Bone marrow (tissue), 2 donors: Measurements from ENCODE around the gene FTO.

ENCODE experiments used
- DNase-seq, 2 donors: peaks; one replicate each; lab custom pipeline; 2025; lab: John Stamatoyannopoulos, UW

The FTO gene

DNA sequence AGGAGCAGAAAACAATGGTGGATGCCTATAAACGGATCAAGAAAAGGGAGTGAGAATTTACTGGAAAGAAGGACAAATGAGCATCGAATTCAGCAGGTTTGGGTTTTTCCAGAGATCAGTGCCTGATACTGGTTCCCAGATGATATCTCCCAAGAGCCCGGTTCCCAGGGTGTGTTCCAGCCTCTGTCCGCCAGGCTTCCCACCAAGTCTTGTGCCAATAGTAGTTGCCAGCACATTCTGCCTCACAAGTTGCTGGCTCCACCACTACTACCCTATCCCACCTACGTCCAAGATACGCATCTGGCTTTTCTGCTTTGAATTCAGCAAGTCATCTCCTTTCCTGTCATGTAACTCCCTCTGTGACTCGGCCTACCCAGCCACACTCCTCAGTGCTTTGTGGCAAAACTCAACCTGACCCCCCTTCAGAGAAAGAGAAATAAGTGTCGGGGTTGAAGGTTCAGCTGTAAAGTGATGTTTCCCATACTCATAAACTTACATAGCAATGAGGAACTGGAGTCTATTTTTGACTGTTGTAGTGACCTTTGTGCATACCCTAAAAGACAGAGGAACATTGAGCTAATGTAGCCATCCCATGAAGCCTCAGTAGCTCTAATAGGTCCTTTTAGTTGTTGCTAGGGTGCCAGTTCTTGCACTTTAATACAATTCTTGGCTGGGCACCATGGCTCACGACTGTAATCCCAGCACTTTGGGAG lies 305.7 kb downstream of the FTO start:
- DNase-seq: no peak

GRCh38 chr16:54015147-54015546 lies 311.2 kb downstream of the FTO start:
- no peak for DNase-seq

DNA sequence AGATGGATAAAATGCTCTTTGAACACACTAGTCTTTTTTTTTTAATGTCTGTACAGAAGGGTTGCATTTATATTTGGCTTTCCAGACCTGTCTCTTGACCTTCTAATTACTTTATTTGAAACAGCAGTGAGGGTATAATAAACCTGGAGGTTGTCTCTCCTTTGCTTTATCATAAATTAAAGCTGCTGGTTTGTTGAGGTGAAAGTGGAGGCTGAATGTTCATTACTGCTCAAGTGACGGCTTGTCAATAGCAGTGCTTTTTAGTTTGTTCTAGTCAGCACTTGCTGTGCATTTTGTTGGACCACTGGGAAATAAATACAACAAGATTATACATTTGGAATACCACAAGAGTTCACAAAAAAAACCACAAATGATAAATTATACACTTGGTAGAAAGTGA lies 318.4 kb downstream of the FTO start:
- no peak for DNase-seq

DNA sequence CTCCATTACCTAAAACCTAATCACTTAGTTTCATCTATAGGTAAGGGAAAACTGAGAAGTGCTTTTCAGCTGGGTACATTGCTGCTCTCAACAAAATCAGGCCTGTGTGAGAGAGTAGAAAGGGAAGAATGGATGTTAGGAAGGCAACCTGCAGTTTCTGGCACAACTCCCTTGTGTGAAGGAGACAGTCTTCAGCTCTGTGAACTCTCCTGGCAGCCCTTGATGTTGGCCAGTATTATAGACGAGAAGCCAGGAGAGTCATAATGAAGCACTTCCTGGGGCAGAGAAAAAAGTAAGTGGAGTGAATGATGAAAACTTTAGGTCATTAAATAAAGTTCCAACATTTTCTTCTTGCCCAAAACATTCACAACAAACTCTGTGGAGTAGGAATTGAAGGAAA lies 322.5 kb downstream of the FTO start:
- no peak for DNase-seq

DNA sequence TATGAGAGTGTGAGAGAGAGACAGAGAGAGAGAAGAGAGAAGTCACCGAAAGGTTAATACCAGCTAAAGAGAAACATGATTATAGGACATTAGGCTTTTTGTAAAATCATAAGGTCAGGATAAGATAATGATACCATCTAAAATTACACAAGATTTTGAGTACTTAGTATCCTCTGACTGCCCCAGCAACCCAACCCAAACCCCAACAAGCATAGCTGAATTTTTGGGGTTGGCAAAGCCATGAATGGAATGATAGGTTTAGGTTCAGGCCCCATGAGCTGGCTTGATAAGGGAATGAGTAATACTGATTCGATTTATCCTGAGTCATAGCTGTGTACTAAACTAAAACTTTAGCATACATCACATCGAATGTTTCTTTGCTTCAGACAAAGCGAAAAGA lies 323.1 kb downstream of the FTO start:
- no peak for DNase-seq

GRCh38 chr16:54027558-54027957 lies 323.6 kb downstream of the FTO start:
- DNase-seq: no peak

- no peak for DNase-seq
These were observed 324.0 kb downstream of the FTO start for GRCh38 chr16:54027995-54028394.

- no peak for DNase-seq
These were observed 326.5 kb downstream of the FTO start for GRCh38 chr16:54030451-54030850.

- no peak for DNase-seq
These were observed 327.3 kb downstream of the FTO start for GRCh38 chr16:54031107-54031760.

DNA sequence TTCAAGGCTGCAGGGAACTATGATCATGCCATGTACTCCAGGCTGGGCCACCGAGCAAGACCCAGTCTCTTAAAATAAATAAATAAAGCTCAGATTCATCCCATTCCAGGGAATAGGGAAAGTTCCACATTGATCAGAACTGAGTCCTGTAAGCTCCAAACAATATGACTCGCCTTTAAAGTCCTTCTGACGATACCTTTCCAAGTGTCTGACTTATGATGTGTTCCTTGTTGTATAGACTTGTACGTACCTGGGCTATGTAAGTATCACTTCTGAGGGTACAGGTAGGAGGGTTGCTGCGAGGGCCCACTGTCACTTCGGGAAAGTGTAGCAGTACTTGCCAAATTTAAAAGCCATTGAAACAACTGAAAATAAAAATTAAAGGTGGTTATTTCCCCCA lies 329.8 kb downstream of the FTO start:
- no peak for DNase-seq

- DNase-seq: no peak
These were observed 330.7 kb downstream of the FTO start for GRCh38 chr16:54034684-54035083.

DNA sequence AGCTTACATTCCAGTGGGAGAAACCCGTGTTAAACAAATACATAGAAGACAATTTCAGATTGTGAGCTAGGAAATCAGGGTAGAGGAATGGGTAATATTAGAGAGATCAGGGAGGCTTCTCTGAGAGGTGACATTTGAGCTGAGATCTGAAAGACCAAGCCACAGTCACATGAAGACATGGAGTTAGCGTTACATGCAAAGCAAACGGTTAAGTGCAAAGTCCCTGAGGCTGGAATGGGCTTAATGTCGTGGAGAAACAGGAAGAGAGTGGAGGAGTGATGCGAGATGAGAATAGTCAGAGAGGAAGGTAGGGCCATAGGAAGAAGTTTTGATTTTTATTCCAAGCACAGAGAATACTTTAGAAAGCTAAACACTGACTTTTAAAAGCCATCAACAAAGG lies 336.5 kb downstream of the FTO start:
- DNase-seq: no peak

DNA sequence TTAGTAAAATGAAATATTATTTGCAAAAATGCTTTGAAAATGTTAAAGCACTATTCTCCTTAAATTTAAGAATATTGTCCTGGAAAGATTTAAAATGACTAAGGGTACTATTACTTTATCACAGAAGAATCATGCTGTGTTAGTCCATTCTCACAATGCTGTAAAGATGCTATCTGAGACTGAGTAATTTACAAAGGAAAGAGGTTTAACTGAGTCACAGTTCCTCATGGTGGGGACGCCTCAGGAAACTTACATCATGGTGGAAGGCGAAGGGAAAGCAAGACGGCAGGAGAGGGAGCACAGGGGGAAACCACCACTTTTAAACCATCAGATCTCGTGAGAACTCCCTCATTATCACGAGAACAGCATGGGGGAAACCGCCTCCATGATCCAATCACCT lies 337.0 kb downstream of the FTO start:
- no peak for DNase-seq

DNA sequence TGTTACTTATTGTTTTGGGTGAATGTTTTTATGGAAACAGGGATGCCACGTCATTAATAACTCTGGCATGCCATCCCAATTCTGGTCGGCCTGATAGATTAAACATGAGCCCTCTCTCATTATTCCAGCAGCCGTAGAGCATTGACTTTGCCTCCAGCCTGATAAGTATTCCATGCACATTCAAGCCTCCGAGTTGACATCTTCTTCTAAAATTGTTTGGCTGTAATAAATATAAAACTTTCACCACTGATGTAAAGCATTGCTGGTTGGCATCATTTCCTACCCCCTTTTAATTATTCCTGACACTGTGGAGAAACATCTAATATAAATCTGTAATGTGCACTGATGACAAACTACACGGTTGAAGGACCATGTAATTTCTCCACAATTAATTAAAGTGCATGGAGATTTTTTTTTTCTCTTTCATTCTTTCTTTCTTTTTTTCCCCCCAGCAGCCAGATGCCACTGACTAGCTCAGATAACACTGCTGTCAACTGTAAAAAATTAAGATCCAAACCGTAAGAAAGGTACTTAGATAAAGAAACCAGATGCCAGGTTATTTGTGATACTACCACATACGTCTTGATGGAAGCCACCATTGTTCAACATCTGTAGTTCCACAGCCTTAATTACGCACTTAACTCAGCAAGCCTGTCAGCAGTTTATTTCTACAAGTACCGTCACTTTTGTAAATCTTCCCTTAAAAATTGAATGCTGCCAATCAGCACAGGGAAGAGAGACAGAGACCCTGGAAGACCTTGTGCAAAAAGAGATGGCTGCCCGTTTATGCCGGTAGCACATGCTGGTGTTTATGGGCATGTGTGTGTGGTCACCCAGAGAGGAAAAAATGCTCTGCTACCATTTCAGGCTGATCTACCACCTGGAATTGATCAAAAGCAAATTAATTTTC lies 344.9 kb downstream of the FTO start:
- DNase-seq: no peak

DNA sequence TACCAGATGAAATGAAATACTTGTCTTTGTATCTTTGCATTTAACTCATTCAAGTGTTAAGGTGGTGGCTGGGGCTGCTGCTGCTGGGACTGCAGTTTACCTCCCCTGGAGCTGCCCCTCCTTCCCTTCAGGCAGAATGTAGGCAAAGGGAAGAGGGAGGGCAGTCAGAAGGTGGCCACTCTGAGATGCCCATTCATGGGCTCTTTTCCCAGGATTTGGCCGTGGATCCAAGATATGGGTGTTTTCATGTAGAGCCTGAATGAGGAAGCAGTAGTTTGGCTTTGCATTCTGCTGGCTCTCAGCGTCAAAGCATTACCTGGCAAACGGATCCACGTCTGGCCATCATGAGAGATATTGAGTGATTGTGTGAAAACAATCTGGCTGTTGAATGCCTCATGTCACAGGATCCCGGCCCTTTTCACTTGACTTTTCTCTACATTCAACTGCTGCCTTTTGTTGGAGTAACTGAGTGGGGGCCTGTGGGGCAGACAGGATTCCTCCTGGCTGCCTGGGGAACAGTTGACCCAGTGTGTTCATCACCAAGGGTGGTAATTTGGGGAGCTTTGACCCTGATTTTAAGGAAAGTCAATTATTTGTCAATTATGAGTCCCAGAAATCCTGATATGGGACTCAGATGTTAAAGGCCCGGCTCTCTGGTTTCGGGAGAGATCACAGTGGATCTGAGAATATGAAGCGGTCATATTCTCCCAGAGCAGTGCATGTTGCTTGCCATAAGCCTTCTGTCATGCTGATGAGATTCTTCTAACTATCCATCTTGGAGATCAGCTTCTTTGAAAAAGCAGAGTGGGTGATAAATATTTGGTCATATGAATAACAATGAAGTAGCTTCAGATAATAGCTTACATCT lies 345.9 kb downstream of the FTO start:
- no peak for DNase-seq

DNA sequence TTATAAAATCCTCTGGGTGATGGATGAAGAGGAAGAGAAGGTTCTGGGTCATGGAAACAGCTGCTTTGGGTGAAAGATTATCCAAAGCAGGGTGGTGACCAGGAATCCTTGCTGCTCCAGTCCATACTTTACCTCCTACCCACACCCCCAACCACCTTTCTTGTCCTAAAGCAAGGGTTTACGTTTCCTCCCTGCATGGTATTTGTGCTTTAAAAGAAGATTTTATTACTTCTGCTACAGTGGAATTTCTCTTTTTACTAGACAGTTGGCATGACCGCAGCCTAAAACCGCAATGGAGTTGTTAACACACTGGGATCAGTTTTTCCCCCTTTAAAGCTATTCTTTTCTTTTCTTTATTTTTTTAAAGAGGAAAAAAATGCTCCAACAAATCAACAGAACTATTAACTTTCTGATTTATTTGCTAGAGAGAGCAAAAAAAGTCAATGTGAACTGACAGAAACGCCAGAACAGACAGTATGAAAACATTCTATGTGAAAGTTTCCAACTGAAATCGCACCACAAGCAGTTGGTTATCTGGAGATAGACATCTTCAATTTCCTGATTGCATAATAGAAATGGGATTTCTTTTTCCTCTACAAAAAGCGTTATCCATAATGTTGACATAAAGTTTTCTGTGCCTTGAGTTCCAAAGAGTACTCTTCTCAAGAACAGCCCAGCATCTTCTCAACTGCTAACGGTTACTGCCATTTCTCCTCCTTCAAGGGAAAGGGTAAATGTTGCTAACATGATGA lies 346.7 kb downstream of the FTO start:
- DNase-seq: no peak

DNA sequence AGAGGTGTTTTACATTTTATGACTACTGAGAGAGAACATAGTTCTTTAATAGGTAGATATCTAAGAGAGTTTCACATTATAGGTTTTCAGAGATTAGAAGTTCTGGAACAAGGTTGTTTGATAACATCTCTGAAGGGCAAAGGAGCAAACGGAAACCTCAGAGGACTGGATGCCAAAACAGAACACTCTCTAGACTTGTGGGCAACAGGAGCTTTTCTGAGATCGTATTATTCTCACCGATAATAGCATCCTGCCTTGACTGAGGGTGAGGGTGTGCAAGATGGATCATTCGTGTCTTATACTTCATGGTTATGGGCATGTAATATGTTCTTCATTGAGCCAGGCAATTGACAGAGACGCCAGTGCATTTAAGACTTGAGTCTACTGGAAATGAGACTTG lies 347.9 kb downstream of the FTO start:
- no peak for DNase-seq

- no peak for DNase-seq
These were observed 348.3 kb downstream of the FTO start for GRCh38 chr16:54052271-54052670.

GRCh38 chr16:54053891-54054820 lies 350.2 kb downstream of the FTO start:
- no peak for DNase-seq

DNA sequence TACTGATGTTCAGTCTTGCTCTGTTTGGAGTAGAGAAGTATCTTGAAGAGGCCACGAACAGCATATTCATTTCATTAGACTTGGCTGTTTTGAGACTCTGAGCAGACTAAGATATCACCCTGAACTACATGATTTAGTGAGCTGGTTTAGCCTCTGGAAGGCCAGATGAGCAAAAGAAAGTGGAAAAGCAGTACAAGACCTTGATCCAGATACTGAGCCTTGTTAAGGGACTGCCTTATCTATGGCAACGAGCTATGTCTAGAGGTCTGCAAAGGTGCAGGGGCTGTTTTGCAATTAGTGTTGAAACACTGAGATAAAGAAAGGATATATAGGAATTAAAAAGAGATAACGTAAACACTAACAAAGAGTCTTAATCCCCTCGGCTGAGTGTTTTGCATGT lies 351.2 kb downstream of the FTO start:
- no peak for DNase-seq
